SKM-1 treated with dmso at 0.1 percent for 144 hours (cell line): ENCODE results near the gene PRKN.

ENCODE experiments used
- DNase-seq: peaks from one replicate; lab custom pipeline; 2025; ENCODE audit not compliant: unreplicated experiment; lab: John Stamatoyannopoulos, UW

The PRKN gene

DNA sequence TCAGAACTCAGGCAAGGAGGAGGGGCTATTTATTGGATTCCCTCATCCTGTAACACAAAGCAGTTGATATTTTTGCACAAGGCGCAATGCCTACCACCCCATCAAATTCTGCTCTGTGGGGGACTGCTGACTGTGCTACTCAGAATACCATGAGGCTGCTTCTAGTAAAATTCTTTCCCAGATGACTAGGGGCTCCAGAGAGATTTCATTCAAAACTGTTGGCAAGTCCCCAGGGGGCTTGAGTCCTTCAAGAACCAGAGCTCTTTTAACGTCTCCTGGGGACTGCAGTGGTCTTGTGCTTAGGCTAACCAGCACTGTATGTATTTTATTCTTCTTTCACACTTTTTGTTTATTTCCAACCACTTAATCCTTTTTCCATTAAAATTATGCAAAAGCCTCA lies 1087.8 kb downstream of the PRKN start:
- no peak for DNase-seq

- DNase-seq = no peak
Measured at GRCh38 chr6:161637658-161638057, 1089.9 kb downstream of the PRKN start.

GRCh38 chr6:161636882-161637430 lies 1090.6 kb downstream of the PRKN start:
- no peak for DNase-seq

- no peak for DNase-seq
Measured at GRCh38 chr6:161635975-161636374, 1091.6 kb downstream of the PRKN start.

- no peak for DNase-seq
Measured at GRCh38 chr6:161634916-161635315, 1092.7 kb downstream of the PRKN start.

GRCh38 chr6:161631676-161632194 lies 1095.8 kb downstream of the PRKN start:
- DNase-seq = no peak

DNA sequence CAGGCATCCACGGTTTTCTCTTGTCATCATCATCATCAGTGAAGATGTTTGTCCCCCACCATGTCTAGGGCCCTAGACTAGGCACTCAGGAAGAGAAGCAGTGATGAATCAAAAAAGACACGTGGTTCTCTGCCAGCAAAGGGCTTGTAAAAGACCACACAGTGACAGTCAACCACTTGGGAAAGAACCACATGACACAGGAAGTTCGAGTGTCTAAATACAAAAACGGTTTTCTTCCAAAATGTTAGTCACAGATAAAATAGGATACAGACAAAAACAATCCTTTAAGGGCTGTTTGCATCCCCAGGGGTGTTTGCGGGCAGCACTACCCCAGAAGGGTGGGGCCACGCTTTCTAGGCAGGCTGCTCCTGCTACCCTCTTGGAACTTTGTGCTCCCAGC lies 1096.9 kb downstream of the PRKN start:
- DNase-seq = no peak

DNA sequence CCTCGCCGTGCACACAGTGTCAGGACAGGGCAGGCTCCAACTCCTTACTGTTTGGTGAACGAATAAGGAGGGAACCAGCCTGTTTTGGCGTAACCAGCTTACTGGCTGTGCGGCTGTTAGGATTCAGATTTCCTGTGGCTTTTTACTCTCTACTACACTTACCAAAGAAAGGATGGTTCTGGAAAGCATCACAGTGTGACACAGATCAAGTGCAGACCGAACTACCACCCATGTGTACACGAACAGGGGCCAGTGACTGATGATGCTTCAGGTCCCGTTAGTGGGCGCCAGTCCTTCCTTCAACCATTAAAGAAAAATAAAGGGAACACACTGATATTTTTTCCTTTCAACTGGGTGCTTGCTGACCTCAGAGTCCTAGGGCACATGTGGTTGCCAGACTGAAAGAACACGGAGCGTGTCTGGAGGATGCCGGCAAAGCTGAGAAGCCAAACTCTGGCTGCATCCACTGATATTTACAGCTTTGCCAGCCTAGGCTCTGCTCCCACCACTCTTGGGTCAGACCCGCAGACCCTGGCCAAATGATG lies 1101.4 kb downstream of the PRKN start:
- DNase-seq = no peak

- no peak for DNase-seq
Measured at GRCh38 chr6:161624111-161624510, 1103.5 kb downstream of the PRKN start.

DNA sequence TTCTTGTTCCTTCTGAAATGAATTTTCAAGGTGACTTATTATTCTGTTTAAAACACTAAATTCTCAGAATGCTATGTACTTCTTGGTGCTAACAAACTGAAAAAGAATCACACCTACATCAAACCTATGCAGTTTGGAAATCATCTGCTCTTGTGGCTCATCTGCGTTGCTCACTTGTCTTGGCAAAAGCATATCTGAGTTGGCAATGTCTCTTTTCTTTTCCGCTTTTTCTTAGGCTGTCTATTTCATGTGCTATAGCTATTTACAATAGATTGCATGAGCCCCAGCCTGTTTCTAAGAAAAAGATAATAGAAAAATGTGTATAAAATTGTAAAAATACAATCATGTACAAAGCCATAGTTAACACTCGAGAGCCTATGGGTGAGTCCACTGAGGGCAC lies 1104.8 kb downstream of the PRKN start:
- no peak for DNase-seq

- DNase-seq = no peak
Measured at GRCh38 chr6:161618831-161619454, 1108.6 kb downstream of the PRKN start.

DNA sequence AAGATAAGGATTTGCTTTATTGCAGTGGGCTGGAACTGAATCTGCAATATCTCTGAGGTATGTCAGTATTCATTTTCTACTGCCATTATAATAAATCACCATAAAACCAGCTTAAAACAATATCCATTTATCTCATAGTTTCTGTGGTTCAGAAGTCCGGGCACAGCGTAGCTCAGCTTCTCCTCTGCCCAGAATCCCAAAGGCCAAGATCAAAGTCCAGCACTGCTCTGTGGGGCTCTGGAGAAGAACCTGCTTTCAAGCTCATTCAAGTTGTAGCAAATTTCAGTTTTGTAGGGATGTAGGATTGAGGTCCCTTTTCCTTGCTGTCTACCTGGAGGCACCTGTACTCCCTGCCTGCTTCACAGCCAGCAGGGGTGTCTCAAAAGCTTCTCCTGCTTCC lies 1113.9 kb downstream of the PRKN start:
- DNase-seq = no peak

- no peak for DNase-seq
Measured at GRCh38 chr6:161608771-161609170, 1118.8 kb downstream of the PRKN start.

- DNase-seq = no peak
Measured at GRCh38 chr6:161607696-161608297, 1119.8 kb downstream of the PRKN start.

DNA sequence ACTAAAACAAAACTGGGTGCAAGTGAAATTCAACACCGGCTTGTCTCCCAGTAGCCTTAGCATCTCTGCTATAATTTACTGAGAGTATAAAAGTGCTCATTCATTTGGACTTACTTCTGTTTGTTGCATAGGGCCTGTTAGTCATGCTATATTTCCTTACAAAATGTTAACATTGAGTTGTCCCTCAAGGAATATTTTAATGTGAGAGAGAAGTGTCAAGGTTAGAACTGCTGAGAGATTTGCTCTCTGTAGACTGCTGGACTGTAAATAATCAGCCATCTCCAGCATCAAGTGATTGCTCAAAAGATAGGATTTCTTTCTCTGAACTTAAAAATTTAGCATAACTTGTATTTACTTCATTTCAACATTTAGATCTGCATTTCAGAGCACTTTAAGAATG lies 1125.2 kb downstream of the PRKN start:
- DNase-seq = no peak

DNA sequence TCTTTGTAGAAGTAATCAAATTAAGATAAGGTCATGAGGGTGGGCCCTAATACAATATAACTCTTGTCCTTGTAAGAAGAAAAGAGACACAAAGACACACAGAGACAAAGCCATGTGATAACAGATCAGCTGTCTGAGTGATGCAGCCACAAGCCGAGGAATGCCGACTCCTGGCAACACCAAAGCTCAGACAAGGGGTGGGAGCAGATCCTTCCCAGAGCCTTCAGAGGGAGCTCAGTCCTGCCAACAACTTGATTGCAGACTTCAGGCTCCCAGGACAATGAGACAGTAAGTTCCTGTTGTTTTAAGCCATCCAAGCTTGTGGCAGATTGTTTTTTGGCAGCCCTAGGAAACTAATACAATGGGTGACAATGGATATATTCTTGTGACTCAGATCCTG lies 1128.7 kb downstream of the PRKN start:
- no peak for DNase-seq

GRCh38 chr6:161596807-161597520 lies 1130.6 kb downstream of the PRKN start:
- no peak for DNase-seq

GRCh38 chr6:161594412-161594811 lies 1133.2 kb downstream of the PRKN start:
- DNase-seq = no peak

DNA sequence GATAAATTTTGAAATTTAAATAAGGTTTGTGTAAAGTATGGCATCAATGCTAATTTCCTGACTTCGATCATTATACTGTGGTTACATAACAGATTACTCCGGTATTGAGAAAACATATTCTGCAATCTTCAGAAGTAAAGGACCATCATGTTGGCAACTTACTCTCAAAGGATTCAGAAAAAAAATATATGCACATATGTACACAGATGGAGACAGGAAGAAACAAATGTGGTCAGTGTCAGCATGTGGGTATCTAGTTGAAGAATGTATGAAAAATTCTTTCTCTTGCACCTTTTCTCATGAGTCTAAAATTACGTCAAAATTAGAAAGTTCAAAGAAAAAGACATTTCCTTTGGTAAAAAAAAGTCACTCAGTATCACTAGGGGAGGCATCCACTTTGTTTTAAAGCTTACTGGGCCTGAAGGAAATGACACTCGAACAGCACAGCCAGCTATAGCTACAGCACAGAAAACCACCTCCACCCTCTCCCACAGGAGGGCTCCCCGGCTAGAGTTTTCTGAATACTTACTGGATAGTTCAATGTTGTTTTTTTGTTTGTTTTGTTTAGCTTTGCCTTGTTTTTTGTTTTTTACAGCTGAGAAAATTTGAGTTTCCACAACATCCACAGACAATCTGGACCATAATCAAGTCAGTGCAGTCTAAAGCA lies 1136.5 kb downstream of the PRKN start:
- DNase-seq = no peak

DNA sequence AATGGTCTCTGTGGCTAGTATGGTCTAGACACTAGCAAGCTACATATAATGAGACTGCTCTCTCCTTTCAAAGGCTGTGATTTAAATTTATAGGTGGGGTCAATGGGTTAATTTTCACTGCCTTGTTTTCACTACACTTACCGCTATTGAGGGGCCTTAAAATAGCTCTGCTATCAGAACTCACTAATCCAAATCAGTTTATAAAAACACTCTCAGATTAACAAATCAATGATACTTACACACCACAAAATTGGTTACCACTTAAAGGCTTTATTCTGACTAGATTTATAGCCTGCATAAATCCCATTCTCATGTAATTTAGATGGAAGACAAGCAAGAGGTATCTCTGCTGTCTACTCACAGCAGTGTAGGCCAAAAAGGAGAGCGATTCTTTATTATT lies 1140.7 kb downstream of the PRKN start:
- DNase-seq = no peak
